ENCODE measurements around the gene NFYA. TPM values are rescaled to one million over a fixed set of nuclear protein-coding genes. Genes with fewer than 3 reads are reported as not detected.

NFYA gene
- total RNA-seq, 1 donor from 2014 or later = 27.8 TPM

- Histone ChIP-seq H2AFZ (ENCODE audit: low read depth, low read length) (no peak overlapping the region), H3K9me3 (ENCODE audit: insufficient read depth, low read depth, low read length) (no peaks in the 10 kb centered on the region), H3K27ac (ENCODE audit: low read depth, low read length) (no peak overlapping the region), H4K20me1 (ENCODE audit: insufficient read depth, low read length) (no peaks in the 10 kb centered on the region), H3K4me2 (ENCODE audit: low read length) (no peak overlapping the region), H3K36me3 (ENCODE audit: insufficient read depth, low read length) (no peaks in the 10 kb centered on the region), H3K4me3 (ENCODE audit: insufficient read depth, low read depth, low read length) (no peak overlapping the region), H3K9ac (ENCODE audit: low read length) (no peak overlapping the region), H3K79me2 (ENCODE audit: insufficient read depth, low read length) (no peaks in the 10 kb centered on the region), H3K27me3 (ENCODE audit: insufficient read depth, low read length) (no peaks in the 10 kb centered on the region), H3K4me1 (ENCODE audit: insufficient read depth, low read length) (no peaks in the 10 kb centered on the region)
- FAIRE-seq (no peak), DNase-seq (ENCODE audit: low read depth) (no peak)
- Mint-ChIP-seq H3K27me3 (ENCODE audit: low read depth, unreplicated experiment) (peaks cover 3% of the 10 kb centered on the region), H3K9me3 (ENCODE audit: unreplicated experiment) (peaks cover 2% of the 10 kb centered on the region), H3K4me3 (ENCODE audit: unreplicated experiment) (no peak overlapping the region), H3K36me3 (ENCODE audit: low read depth, unreplicated experiment) (no peaks in the 10 kb centered on the region), H3K4me1 (ENCODE audit: low read depth, unreplicated experiment) (peaks cover 19% of the 10 kb centered on the region), H3K27ac (ENCODE audit: unreplicated experiment) (no peak overlapping the region)
- TF ChIP-seq EZH2 (IDR thresholded peaks at IDR 0.05; ENCODE audit: insufficient read depth, low read length) (no peak), CTCF (IDR thresholded peaks at IDR 0.05; ENCODE audit: insufficient read depth, low read depth, low read length) (no peak)
These were observed 17.6 kb upstream of the NFYA start for GRCh38 chr6:41055149-41055548.

GRCh38 chr6:41056768-41057490 is 15.8 kb upstream of the NFYA start:
- no peak overlapping the region for H3K9ac ChIP-seq (ENCODE audit: low read length)
- Mint-ChIP-seq H3K9me3 (ENCODE audit: unreplicated experiment) (peaks cover 2% of the 10 kb centered on the region), H3K27me3 (ENCODE audit: low read depth, unreplicated experiment) (peaks cover 3% of the 10 kb centered on the region), H3K27ac (ENCODE audit: unreplicated experiment) (no peak overlapping the region), H3K4me1 (ENCODE audit: low read depth, unreplicated experiment) (peaks cover 21% of the 10 kb centered on the region), H3K4me3 (ENCODE audit: unreplicated experiment) (no peak overlapping the region), H3K36me3 (ENCODE audit: low read depth, unreplicated experiment) (no peaks in the 10 kb centered on the region)
- FAIRE-seq (no peak), DNase-seq (ENCODE audit: low read depth) (no peak)
- H2AFZ ChIP-seq (ENCODE audit: low read depth, low read length) = no peak overlapping the region
- TF ChIP-seq CTCF (IDR thresholded peaks at IDR 0.05; ENCODE audit: insufficient read depth, low read depth, low read length) (no peak), EZH2 (IDR thresholded peaks at IDR 0.05; ENCODE audit: insufficient read depth, low read length) (no peak)
- H3K4me3 ChIP-seq (ENCODE audit: insufficient read depth, low read depth, low read length) = no peak overlapping the region
- no peaks in the 10 kb centered on the region for H4K20me1 ChIP-seq (ENCODE audit: insufficient read depth, low read length)
- H3K4me2 ChIP-seq (ENCODE audit: low read length) = no peak overlapping the region
- no peaks in the 10 kb centered on the region for H3K79me2 ChIP-seq (ENCODE audit: insufficient read depth, low read length)
- no peak overlapping the region for H3K27ac ChIP-seq (ENCODE audit: low read depth, low read length)
- no peaks in the 10 kb centered on the region for H3K4me1 ChIP-seq (ENCODE audit: insufficient read depth, low read length)
- H3K36me3 ChIP-seq (ENCODE audit: insufficient read depth, low read length) = no peaks in the 10 kb centered on the region
- no peaks in the 10 kb centered on the region for H3K9me3 ChIP-seq (ENCODE audit: insufficient read depth, low read depth, low read length)
- no peaks in the 10 kb centered on the region for H3K27me3 ChIP-seq (ENCODE audit: insufficient read depth, low read length)

- Histone ChIP-seq H3K4me2 (ENCODE audit: low read length) (no peak overlapping the region), H3K36me3 (ENCODE audit: insufficient read depth, low read length) (no peaks in the 10 kb centered on the region), H3K27ac (ENCODE audit: low read depth, low read length) (no peak overlapping the region), H3K4me1 (ENCODE audit: insufficient read depth, low read length) (no peaks in the 10 kb centered on the region), H4K20me1 (ENCODE audit: insufficient read depth, low read length) (no peaks in the 10 kb centered on the region), H3K9ac (ENCODE audit: low read length) (no peak overlapping the region), H3K4me3 (ENCODE audit: insufficient read depth, low read depth, low read length) (no peak overlapping the region), H3K79me2 (ENCODE audit: insufficient read depth, low read length) (no peaks in the 10 kb centered on the region), H2AFZ (ENCODE audit: low read depth, low read length) (no peak overlapping the region), H3K9me3 (ENCODE audit: insufficient read depth, low read depth, low read length) (no peaks in the 10 kb centered on the region), H3K27me3 (ENCODE audit: insufficient read depth, low read length) (no peaks in the 10 kb centered on the region)
- Mint-ChIP-seq H3K27ac (ENCODE audit: unreplicated experiment) (no peak overlapping the region), H3K4me1 (ENCODE audit: low read depth, unreplicated experiment) (peaks cover 19% of the 10 kb centered on the region), H3K4me3 (ENCODE audit: unreplicated experiment) (no peak overlapping the region), H3K9me3 (ENCODE audit: unreplicated experiment) (peaks cover 2% of the 10 kb centered on the region), H3K36me3 (ENCODE audit: low read depth, unreplicated experiment) (no peaks in the 10 kb centered on the region), H3K27me3 (ENCODE audit: low read depth, unreplicated experiment) (peaks cover 3% of the 10 kb centered on the region)
- DNase-seq (ENCODE audit: low read depth) = no peak
- TF ChIP-seq EZH2 (IDR thresholded peaks at IDR 0.05; ENCODE audit: insufficient read depth, low read length) = no peak
- no peak for TF ChIP-seq CTCF (IDR thresholded peaks at IDR 0.05; ENCODE audit: insufficient read depth, low read depth, low read length)
- no peak for FAIRE-seq
These were observed 14.0 kb upstream of the NFYA start for GRCh38 chr6:41058783-41059181.

Data from astrocyte (in vitro differentiated cells and primary cell).